Activated CD8-positive, alpha-beta memory T cell treated with anti-CD3 and anti-CD28 coated beads for 1 hour (primary cell): ENCODE data around the gene TCF20.

Source experiments
- DNase-seq, 2 donors: peaks; one replicate each; pipeline ENCODE4 v3.0.0-alpha.2; 2020; ENCODE audit warnings: low read depth in 1 of 2; ENCODE audit errors: extremely low read depth in 1 of 2

TCF20 gene

DNA sequence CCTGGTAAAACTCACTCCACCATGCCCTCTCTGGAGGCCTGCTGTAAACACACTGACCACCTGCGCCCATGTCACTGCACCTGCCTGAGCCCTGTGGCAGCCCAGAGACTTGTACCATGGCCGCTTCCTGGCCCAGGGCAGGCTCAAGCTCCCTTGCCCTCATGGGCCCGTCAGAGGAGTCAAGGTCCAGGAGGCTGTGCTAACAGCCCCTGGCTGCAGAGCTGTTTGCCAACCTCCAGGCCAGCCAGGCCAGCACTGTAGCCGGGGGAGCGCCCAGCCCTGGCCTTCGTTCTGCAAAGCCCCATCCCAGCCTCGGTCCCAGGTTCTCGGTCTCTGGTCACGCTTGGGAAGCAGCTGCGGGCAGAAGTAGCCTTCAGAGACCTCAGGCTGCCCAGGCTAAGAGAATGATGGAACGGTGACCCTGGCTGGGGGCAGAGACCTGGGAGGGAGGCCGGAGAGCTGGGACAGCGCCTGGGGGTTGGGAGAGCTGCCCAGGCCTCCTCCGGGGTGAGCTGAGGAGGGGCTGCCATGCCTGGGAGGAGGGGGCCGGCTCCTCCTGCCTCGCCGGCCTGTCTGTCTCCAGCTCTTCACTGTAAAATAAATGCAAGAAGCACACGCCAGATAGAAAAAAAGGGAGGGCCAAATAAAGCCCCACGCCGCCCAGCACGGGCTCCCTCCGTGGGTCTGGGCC is 11.9 kb upstream of the TCF20 start:
- DNase-seq: no peak

DNA sequence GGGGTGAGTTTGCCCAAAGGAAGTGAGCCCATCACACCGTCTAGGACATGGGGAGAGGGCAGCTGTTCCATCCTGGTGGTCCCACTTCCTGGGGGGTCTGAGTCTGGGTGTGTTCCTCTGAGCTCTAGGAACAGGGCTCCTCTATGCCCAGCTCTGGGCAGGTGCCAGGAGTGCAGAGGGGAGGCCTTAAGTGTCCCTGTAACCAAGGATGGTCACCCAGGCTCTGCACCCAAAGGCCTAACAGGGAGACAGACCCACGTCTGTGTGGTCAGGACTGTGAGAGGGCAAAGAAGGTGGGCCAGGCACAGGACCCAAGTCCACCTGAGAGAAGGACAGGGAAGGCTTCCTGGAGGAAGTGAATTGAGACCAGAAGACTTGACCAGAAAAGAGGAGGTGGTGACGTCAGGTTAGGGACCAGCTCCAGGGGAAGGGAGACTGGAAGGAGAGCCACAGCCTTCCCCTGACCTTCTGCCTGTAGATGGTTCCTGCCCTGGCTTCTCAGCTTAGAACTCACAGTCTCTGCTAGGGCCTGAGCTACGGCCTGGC is 11.3 kb upstream of the TCF20 start:
- DNase-seq: no peak

GRCh38 chr22:42281284-42281683 is 10.8 kb upstream of the TCF20 start:
- no peak for DNase-seq

DNA sequence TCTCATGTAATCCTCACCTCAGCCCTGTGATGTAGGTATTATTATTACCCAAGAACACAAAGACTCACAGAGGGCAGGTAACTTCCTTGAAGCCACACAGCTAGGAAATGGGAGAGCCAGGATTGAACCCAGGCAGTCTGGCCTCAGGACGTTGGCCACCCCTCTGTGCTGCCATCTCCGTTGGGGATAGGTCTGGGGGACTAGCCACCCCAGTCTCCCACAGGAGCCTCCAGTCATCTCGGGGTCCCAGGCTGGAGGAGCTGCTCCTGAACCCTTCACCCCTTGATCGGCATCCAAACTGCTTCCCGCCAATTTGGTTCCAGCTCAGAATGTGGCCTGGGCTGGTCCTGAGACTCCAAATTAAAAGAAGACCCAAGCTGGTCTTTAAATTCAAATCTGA is 10.4 kb upstream of the TCF20 start:
- no peak for DNase-seq

DNA sequence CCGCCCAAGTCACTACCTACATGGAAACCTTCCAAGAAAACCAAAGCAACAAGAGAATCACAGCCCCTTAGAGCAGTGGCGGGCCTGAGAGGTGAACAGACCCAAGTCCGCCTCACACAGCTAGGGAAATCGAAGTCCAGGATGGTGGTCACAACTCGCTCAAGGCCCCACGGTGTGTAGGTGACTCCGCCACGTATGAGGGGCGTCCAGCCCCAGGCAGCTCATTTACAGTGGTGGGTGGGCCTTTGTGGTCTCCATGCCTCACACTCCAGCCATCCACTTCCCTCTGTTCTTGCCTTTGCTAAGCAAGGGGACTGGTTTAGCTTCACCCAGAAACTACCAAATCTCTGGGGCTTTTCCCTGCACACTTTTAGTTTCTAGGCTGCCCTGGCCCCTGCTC is 9.7 kb upstream of the TCF20 start:
- DNase-seq: no peak

GRCh38 chr22:42279425-42280020 is 9.1 kb upstream of the TCF20 start:
- DNase-seq: no peak

DNA sequence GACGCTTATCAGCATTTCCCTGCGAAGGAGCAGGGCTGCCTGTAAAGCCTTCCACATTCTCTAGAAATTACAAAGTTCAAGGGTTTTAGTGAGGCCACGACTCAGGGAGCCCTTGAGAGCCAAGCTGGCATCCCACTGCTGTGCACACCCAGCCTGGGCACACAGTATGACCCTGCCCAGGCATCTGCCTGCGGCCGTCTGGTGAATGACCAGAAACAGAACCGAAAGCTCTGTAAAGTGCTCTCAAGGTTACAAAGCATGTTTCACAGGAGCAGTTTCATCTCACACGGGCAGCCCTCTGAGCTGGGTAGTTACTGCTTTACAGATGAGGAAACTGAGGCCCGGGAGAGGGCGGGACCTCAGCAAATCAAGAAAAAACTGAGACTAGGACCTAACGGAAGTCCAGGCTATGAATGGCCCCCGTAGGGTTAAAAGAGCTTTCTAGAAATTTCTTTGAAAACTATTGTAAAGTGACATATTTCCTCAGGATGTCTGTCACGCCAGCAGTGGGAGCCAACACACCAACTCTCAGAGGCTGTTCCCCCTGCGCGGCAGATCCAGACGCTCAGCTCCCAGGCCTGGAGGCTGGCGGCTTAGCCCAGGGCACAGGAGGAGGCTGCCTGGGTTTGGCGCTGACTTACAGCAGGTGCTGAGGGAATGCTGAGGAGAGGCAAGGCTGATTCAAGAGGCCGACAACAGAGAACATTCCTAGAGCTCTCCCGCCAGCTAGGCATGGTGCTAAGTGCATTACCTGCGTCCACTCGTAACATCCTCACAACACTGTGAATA is 7.7 kb upstream of the TCF20 start:
- no peak for DNase-seq

- no peak for DNase-seq
These were observed 6.8 kb upstream of the TCF20 start for GRCh38 chr22:42277232-42277753.

GRCh38 chr22:42275970-42276369 is 5.5 kb upstream of the TCF20 start:
- DNase-seq: no peak

- DNase-seq: no peak
These were observed 4.7 kb upstream of the TCF20 start for GRCh38 chr22:42275176-42275575.

- no peak for DNase-seq
These were observed 3.5 kb upstream of the TCF20 start for GRCh38 chr22:42273855-42274451.

- DNase-seq: no peak
These were observed 2.1 kb upstream of the TCF20 start for GRCh38 chr22:42272431-42272999.

DNA sequence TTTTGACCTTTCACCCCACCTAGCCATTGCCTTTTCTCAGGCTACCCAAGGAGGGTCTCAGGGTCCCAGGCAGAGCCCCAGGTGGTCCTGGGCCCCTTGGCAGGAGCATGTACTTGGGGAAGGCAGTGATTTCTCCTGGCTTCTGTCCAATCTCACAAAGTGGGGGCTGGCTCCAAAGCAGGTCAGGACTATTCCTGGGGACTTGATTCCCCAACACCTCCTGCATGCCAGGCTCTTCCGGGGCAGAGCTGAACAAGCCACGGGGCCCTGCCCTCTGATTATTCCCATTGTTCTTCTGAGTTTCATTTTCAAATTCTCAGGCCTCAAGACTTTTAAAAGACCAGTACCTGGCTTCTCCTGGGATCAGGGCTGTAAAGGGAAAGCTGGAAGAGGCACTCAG is 1.5 kb upstream of the TCF20 start:
- no peak for DNase-seq

- no peak for DNase-seq
These were observed 849 bp upstream of the TCF20 start for GRCh38 chr22:42271191-42271813.

DNA sequence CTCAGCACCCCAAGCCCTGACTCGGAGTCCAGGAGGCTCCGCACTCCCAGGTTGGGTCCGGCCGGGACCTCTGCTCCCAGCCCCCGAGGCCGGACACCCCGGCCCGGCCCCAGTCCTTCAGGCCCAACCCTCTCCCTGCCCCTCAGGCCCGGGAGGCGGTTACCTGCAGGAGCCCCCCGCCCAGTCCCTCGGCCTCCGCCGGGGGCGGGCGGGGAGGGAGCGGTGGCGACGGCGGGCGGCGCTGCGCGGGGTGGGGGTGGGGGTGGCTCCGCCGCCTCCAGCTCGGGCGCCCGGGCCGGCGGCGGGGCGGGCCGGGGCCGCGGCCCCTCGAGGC is 310 bp downstream of the TCF20 start:
- peak in 1 of 2 donors; percentile 14 for DNase-seq

DNA sequence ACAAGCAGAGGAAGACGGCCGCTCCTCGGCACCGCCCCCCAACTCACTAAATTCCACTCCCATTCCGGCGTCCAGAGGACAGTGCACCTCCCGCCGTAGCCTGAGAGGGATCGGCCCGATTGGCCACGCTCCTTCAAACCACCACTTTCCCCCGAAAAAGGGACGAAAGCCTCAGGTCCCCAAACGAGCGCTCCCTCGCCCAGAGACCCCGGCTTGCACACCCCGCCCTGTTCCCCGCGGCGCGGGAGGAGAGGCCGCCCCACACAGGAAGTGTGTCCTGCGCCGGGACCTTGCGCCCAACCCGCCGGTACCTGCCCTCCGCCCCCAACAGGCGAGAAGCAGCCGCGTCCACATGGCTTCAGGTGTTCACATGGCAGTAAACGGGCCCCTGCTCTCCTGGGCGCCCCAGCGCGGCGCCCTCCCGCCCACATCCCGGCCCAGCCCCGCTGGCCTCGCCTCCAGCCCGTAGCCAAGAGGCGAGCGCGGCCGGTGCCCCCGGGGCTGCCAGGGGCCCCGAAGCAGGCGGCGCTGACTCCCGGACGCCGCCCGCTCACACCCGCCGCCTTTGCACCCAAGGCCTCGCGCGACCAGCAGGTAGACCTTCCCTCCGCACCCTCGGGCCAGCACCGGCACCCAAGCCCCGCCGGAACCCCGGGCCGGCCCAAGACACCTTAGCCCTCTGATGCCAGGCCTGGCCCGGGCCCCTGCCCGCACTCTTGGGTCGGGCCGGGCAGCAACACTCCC is 849 bp downstream of the TCF20 start:
- DNase-seq: peak in 1 of 2 donors; percentile 52

DNA sequence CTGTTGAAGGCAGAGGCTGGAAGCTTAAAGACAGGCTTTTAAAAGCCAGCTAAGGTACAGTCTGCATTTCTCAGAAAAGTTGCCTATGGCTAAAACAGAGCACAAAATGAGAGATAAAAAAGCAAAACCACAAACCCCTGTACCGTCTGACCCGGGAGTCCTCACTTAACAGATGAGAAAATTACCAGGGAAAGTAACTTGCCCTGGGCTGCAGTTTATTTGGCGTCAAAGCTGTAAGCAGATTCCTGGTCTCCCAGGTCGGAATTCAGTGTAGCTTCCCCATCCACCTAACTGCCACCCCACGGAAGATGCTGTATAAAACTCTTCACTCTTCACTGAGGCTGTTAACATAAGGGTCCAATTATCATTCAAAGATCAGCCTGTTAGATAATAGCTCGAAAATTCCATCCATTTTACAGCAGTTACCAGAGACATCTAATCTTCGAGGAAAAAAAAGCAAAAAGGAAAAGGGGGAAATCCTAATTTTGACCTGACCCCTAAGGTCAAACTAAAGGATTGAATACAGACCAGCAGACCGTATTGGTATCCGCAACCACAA is 1.5 kb downstream of the TCF20 start:
- no peak for DNase-seq

GRCh38 chr22:42265321-42265720 is 5.1 kb downstream of the TCF20 start:
- no peak for DNase-seq

DNA sequence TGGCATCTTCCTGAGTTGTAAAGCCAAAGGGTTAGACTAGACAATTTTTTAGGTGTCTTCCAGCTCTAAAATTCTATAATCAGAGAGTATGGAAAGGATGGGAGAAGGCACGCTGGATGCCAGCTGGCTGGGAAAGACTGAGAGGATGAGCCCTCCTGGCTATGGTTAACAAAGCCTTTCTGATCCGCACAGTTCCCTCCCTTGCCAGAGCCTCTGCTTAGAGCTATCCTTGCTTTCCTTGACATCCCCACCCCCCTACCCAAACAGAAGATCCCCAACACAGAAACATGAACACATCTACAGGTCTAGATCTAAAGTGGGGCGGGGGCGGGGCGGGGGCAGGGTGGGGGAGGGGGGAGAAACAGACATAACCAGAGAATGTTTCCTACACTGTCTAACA is 6.5 kb downstream of the TCF20 start:
- no peak for DNase-seq

DNA sequence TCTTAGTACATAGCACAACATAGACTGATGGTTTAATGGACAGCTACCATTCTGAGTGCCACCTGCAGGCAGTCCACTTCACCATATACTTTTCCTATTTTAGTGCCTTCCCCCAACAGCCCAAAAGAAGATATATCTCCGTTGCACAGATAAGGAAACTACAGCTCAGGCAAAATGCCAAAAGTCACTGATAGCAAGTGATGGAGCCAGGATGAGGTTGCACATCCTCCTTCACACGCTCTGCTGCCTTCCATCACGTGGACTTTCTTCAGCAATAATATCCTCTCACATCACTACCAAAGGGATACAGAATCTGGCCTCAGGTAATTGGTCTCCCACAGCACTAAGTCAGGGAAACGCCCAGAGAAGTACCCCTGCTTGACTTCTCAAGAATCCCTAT is 7.5 kb downstream of the TCF20 start:
- no peak for DNase-seq
